Measurements from ENCODE around the gene C5AR2.
"Not testable (repeated sequence)": the region's sequence is repeated elsewhere in the genome, so short reads cannot be mapped to it uniquely, and the experiment has no call there.

Gene C5AR2

GRCh38 chr19:47323872-47324271 lies 8.1 kb upstream of the C5AR2 start:
- no peak for TF ChIP-seq ZFX (IDR thresholded peaks at IDR 0.05)
- no peak for TF ChIP-seq CTCF (conservative IDR thresholded peaks at IDR 0.05)
- no peak overlapping the region for H3K27ac ChIP-seq

- H3K27ac ChIP-seq: no peak overlapping the region
- TF ChIP-seq CTCF (conservative IDR thresholded peaks at IDR 0.05) (no peak), ZFX (IDR thresholded peaks at IDR 0.05) (no peak)
Observed at GRCh38 chr19:47324502-47324901, 7.5 kb upstream of the C5AR2 start.

- H3K27ac ChIP-seq: no peak overlapping the region
- TF ChIP-seq ZFX (IDR thresholded peaks at IDR 0.05) (no peak), CTCF (conservative IDR thresholded peaks at IDR 0.05) (no peak)
Observed at GRCh38 chr19:47330466-47330869, 1.5 kb upstream of the C5AR2 start.

GRCh38 chr19:47331490-47331889 lies 485 bp upstream of the C5AR2 start:
- H3K27ac ChIP-seq: no peak overlapping the region
- TF ChIP-seq ZFX (IDR thresholded peaks at IDR 0.05): no peak
- TF ChIP-seq CTCF (conservative IDR thresholded peaks at IDR 0.05): no peak

- not testable (repeated sequence) for H3K27ac ChIP-seq
Observed at GRCh38 chr19:47336765-47337718, 5.1 kb downstream of the C5AR2 start.

GRCh38 chr19:47339196-47339880 lies 7.4 kb downstream of the C5AR2 start:
- TF ChIP-seq ZFX (IDR thresholded peaks at IDR 0.05) (no peak), CTCF (conservative IDR thresholded peaks at IDR 0.05) (no peak)

GRCh38 chr19:47340477-47341208 lies 8.7 kb downstream of the C5AR2 start:
- no peak overlapping the region for H3K27ac ChIP-seq
- no peak for TF ChIP-seq CTCF (conservative IDR thresholded peaks at IDR 0.05)
- TF ChIP-seq ZFX (IDR thresholded peaks at IDR 0.05): no peak

More at GRCh38 chr19:47339196-47339880, 7.4 kb downstream of the C5AR2 start:
- H3K27ac ChIP-seq: no peak overlapping the region
